Stimulated activated CD8-positive, alpha-beta memory T cell treated with anti-CD3 and anti-CD28 coated beads, Interleukin-7, amount 100 ng/mL, for 24 hours (primary cell): ENCODE results near the gene CTSE.

ENCODE experiments used
- DNase-seq: peaks from one replicate; pipeline ENCODE4 v3.0.0-alpha.2; 2020; ENCODE audit warnings: low read depth

The CTSE gene

DNA sequence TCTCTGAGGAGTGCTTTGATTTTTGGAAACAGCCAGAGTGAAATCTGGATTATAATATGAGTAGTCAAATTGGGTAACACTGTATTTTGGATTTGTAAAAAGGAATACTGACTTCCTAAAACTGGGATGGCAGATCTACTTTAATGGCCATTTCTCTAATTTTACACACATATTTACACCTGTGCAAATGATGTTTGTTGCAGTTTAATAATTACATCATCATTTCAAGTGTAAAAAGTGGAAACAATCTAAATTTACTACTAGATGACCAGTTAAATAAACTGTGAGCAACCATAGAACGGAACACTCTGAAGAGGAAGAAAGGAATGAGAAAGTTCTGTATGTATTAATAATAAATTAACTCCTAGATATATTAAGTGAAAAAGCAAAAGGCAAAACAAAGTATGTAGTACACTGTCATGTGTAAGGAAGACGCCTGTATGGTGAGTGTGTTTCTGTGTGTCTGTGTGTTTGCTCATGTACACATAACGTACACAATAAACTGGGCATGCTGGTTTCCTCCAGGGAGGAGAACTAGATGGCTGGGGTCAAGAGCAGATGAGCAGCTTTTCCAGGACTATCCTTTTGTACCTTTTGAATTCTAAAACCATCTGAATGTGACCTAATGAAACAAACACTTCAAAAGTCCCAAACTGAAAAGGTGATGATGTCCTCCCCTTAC is 26.4 kb upstream of the CTSE start:
- no peak for DNase-seq

GRCh38 chr1:206049293-206049692 is 25.6 kb upstream of the CTSE start:
- no peak for DNase-seq

GRCh38 chr1:206048582-206048981 is 24.9 kb upstream of the CTSE start:
- DNase-seq, result no peak

DNA sequence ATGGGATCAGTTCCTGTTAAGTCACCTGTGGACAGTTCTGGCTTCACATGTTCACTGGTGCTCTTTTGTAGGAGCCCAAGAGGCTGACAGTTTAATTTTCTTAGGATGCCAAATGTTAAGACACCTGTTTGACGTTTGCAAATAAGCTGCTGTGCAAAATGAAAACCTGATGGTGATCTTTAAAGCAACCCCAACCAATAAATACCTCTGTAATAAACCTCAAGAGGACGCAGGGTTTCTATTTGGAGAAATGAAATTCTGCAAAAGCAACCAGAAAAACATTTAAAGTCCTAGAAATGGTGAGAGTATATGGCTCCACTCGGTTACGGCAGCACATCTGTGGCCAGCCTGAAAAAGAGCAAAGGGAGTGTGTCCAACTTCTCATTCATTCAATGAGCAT is 23.6 kb upstream of the CTSE start:
- DNase-seq, result no peak

GRCh38 chr1:206041640-206042039 is 17.9 kb upstream of the CTSE start:
- DNase-seq, result no peak

DNA sequence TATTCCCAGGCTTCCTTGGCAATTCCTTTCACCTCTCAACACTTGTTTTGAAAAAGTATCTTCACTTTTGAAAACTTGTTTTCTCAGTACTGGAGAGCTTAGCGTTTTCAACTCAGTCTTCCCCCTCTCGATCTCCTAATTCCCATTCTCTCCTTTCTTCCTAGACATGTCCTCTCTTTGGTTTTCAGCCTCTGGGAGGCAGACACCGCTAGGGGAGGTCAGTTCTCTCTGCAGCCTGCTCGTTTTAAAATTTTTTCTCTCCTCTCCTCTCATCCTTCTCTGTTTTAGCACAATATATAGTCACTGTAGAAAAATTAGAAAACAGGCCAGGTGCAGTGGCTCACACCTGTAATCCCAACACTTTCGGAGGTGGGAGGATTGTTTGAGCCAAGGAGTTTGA is 16.6 kb upstream of the CTSE start:
- DNase-seq, result no peak

- DNase-seq, result no peak
Measured at GRCh38 chr1:206039046-206039973, 15.6 kb upstream of the CTSE start.

DNA sequence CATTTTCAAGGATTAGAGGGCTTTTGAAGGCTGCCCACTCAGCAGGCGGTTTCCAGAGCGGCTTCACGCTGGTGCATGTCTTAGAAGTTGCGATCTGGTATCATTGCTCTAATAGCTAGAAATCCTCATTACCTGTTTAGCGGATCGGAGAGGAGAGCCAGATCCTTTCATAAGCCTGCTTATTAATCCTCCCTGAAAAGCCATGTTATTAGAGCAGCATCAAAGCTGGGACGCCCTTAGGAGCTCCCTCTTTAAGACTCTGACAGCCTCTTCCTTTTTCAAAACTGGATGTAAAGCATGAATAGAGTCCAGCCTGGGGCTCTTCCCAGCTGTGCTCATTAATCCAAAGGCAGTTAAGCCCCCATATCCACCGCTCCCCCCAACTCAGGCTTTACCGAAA is 13.9 kb upstream of the CTSE start:
- DNase-seq, result no peak

DNA sequence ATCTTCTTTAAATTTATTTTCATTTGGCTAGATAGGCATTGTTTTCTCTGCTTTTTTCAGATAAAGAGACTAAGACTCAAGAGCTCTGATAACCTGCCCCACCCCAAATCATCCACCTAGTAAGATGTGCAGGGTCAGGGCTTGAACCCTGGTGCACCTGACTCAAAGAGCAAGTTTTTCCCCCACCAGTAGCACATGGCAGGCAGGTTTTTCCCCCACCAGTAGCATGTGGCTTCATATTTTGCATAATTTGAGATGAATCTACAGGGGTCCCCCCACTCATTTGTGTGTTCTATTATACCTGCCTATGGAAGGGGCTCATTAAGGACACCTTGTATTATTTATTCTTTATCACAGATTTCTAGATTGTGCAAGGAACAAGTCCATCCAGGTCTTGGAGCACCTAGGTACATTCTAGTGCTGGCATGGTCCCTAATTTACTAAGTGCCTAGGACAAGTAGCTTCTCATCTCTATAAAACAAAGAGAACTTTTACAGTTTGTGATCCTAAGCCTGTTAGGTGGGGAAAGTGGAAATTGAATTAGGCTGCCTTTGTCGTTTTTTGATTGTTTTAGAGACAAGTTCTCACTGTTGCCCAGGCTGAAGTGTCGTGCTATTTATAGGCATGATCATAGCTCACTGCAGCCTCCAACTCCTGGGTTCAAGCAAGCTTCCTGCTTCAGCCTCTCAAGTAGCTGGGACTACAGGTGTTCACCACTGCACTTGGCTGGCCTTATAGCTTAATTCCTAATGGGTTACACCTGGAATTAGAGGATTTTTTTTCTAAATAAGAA is 13.2 kb upstream of the CTSE start:
- DNase-seq, result no peak

- DNase-seq, result no peak
Measured at GRCh38 chr1:206035027-206035426, 11.3 kb upstream of the CTSE start.

DNA sequence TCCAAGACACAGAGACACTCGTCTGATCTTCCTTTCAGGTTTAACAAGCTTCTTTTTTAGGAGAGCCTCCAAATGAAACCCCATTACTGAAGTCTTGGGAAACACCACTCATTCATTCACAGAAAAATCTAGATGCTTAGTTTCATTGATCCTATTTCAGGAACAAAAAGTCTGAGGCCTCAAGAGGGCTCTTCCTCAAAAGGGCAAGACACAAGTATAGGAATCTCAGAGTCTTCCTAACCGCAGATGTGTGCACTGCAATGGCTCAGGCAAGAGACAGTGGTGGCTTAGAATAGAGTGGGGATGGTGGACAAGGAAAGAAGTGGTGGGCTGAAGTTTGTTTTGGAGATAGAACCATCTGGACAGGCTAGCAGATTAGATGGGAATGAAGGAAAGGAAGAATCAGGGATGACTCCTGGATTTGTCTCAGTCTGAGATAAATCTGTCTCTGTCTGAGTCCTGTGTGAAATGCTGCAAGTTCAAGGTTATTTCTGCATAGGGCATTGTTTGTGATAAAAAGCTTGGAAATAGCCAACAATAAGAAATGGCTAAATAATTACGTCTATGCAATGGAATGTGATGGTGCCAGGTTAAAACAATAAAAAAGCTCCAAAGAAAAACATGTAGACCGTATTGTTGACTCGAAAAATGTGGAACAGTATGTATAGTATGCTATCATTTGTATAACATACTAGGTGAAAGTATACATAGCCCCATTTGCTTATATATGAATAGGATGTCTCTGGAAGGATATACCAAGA is 8.9 kb upstream of the CTSE start:
- DNase-seq, result no peak

DNA sequence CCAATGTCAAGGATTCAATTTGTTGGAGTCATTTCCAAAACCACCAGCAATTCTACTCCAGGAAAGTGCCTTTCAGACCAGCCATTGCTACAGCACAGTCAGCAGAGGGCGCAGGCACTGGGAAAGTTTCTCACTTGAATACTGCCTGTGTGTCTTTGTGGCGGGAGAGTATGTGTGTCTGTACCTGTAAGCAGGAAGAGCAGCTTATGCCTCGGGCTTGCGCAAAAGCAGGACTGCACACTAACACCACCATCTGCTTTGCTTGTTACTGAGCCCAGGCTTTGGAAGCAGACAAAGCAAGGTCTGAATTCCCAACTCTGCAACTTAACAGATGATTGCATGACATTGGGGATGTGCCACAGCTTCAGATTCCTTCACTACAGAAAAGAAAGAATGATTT is 7.0 kb upstream of the CTSE start:
- DNase-seq, result no peak

GRCh38 chr1:206030191-206030590 is 6.5 kb upstream of the CTSE start:
- no peak for DNase-seq

DNA sequence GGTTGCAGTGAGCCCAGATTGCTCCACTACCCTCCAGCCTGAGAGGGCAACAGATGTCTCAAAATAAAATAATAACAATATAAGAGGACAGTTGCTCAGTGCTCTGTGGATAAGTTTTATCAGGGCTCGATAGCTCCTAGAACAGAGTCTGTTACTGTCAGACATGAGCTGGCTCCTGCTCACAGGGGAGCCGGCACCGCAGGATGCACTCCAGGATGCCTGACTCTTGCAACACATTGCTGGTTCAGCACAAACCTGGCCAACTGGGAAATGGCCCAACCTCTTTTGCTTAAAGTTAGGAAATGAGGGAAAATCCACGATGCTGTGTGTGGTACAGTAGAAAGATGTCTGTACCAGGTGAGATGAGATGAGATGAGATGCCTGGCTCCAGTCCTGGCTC is 5.8 kb upstream of the CTSE start:
- no peak for DNase-seq

DNA sequence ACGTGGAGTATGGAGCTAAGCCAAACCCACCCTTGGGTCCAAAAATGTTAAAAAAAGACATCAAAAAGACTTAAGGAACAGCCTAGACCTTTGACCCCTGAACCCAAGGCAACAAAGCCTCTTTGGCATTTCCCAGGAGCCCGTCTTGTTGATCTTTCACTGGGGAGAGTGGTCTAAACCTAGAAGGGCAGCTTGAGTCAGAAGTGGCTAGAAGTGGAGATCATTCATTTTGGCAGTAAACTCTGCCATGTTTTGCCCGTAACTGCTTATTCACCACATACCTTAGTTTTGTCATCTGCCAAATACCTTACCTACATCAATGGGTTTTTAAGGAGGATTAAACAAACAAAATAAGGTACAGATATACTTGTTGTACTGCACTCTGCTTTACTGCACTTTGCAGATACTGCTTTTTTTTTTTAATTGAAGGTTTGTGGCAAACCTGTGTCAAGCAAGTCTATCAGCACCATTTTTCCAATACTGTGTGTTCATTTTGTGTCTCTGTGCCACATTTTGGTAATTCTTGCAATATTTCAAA is 1.7 kb upstream of the CTSE start:
- DNase-seq, result no peak

DNA sequence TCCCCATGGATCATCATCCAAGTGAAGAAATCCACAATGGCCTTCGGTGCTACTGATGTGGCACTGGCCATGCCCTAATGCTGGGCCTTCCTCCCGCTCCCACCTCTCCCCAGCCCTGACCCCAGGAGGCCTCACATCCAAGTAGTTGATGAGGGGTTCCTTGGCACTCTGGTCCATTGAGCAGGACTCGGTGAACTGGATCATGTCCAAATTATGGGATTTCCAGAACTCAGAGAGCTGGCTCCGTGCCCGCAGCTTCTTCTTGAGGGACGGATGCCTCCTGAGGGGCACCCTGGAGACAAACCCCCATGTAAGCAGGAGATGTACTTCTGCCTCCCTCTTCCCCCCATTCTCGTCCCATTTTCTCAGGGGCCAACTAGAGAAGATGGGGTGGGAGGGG is 929 bp downstream of the CTSE start:
- DNase-seq, result no peak

GRCh38 chr1:206021626-206022365 is 1.9 kb downstream of the CTSE start:
- no peak for DNase-seq

DNA sequence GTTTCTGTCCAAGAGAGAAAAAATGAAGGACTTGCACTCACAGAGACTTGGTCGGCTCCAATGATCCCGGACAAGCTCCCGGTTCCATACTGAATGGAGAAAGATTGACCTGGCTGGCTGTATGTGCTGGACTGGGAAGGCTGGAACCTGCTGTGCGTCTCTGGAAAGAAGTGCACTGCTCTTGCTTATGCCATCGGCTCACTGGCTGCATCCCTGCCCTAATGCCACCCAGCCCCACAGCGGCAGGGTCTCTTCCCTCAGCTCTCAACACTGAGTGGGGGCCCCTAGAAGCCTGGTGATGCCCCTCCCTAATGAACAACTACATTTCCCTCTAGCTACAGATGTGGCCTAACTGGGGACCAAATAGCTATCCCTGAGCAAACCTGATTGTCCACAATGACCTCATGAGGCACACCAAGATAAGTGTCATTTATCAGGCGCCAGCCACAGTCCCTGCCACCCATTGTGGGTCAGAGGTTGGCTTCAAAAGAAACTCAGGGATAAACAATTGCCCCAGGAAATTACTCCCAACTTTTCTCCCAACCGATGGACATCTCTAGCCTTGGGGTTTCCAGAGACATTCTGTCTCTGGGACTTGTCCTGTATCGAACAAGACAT is 2.6 kb downstream of the CTSE start:
- DNase-seq, result no peak

DNA sequence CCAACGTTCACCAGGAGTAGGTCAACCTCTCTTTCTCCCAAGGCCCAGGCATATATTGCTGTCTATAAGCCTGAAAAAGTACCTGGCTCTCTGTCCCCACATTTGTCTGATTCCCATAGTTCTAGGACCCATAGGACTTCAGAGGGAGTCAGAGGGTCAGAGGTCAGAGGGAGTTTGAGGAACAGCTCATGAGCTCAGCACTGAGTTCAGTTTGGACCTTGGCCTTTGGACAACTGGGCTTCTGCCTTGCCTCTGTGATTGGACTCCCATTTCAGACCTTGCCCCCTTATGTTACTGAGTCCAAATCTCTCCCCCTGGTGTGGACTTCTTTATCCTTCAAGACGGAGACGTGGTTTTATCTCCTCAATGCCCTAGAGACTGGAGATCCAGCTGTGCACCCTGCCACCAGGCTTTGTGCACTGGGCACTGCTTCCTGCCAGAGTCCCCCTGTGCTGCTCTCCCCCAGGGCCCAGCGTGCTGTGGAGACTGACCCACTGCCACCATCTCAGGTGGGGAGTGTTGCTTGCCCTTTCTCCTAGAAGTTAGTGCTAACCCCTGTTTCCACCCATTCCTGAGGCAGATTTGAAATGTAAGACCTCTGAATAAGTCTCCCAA is 3.2 kb downstream of the CTSE start:
- no peak for DNase-seq

- no peak for DNase-seq
Measured at GRCh38 chr1:206015071-206015470, 8.6 kb downstream of the CTSE start.
